AG04450 (cell line): ENCODE measurements around the gene ZNF512B. TPM values are rescaled to one million over a fixed set of nuclear protein-coding genes. Genes with fewer than 3 reads are reported as not detected.

Experiments used
- CTCF ChIA-PET: fragments of 300-600, 350-600 bp; formaldehyde crosslinking; extraction: SDS; loops from one replicate; lab custom pipeline; 2022; ENCODE audit warnings: antibody characterized with exemption, inconsistent platforms; lab: Charles Lee
- POLR2A ChIA-PET: fragments of 350-600 bp; formaldehyde crosslinking; extraction: SDS; loops from one replicate; lab custom pipeline; 2021; ENCODE audit warnings: antibody characterized with exemption, inconsistent platforms; lab: Yijun Ruan, JAX
- DNase-seq: peaks from one replicate; pipeline ENCODE4 v3.0.0-alpha.2; 2011; ENCODE audit warnings: low read depth, low spot score
- H3K27ac ChIP-seq: one replicate; pipeline ENCODE4 v1.5.1; 2012; ENCODE audit warnings: low read depth, low read length, control low read depth
- H3K27me3 ChIP-seq: one replicate; pipeline ENCODE4 v1.6.0; 2012; ENCODE audit warnings: low read length; ENCODE audit not compliant: control insufficient read depth, insufficient read depth
- H3K4me3 ChIP-seq: 2 replicates; pipeline ENCODE4 v1.5.1; 2011; ENCODE audit warnings: mild to moderate bottlenecking, low read depth, low read length, control low read depth
- H3K9me3 ChIP-seq: 2 replicates; pipeline ENCODE4 v1.5.1; 2012; ENCODE audit warnings: low read length; ENCODE audit not compliant: control insufficient read depth, insufficient read depth
- CTCF ChIP-seq: IDR thresholded peaks from 2 replicates; pipeline ENCODE4 v1.5.1; 2011; ENCODE audit warnings: low read depth, low read length, control low read depth, inconsistent platforms
- polyA plus RNA-seq: library from polyadenylated mRNA; depleted of rRNA; stranded (reverse); fragments of >200 nt; gene quantifications from 2 replicates; pipeline ENCODE4 v1.2.3, GENCODE V29; 2011

ZNF512B gene
- polyA plus RNA-seq, 1 experiment: 4.0 TPM

- DNase-seq: no peak
- TF ChIP-seq CTCF: no peak
- Histone ChIP-seq H3K9me3 (peaks cover 10% of the 10 kb centered on the region; the same call in 1 of the 2 replicates), H3K27me3 (no peaks in the 10 kb centered on the region), H3K4me3 (no peak overlapping the region), H3K27ac (no peak overlapping the region)
- POLR2A ChIA-PET: no interaction called here
- CTCF ChIA-PET: no interaction called here
Measured at GRCh38 chr20:63947638-63948456, 21.9 kb downstream of the ZNF512B start.

GRCh38 chr20:63946986-63947637, 22.6 kb downstream of the ZNF512B start:
- CTCF ChIA-PET: no interaction called here
- H3K4me3 ChIP-seq: no peak overlapping the region
- POLR2A ChIA-PET: no interaction called here
- H3K27ac ChIP-seq: no peak overlapping the region
- no peak for DNase-seq
- no peak for TF ChIP-seq CTCF
- no peaks in the 10 kb centered on the region for H3K27me3 ChIP-seq
- H3K9me3 ChIP-seq: peaks cover 10% of the 10 kb centered on the region; the same call in 1 of the 2 replicates

- no peak for DNase-seq
- ChIA-PET POLR2A (no interaction called here), CTCF (no interaction called here)
- TF ChIP-seq CTCF: no peak
- Histone ChIP-seq H3K4me3 (no peak overlapping the region), H3K27me3 (no peaks in the 10 kb centered on the region), H3K27ac (no peak overlapping the region), H3K9me3 (peaks cover 15% of the 10 kb centered on the region; the same call in 1 of the 2 replicates)
Measured at GRCh38 chr20:63945921-63946920, 23.5 kb downstream of the ZNF512B start.

DNA sequence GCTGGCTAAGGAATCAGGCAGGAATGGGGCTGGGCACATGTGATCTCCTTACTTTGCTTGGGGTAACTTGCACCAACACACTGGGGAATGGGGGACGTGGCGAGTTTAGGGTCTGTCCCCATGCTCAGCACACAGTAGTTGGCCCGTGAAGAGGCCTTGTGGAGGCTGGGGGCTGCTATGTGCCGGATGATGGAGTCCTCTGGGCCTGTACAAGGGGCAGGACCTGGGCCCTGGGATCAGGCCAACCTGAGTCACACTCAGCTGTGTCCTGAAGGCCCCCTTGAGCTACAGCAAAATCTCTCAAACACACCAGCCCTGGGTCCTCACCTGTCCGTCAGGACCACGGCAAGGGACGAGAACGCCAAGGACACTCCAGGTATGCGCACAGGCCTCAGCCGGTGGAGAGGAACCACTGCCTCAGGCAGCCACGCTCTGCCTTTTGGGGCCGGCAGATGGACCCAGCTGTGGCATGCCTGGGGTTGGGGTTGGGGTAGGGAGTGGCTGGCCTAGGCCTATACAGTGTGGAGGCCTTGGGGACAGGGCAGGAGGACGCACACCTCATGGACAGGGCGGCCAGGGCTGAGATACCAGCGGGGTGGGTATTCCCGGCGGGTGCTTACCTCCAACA, 24.6 kb downstream of the ZNF512B start:
- POLR2A ChIA-PET: no interaction called here
- TF ChIP-seq CTCF: no peak
- H3K9me3 ChIP-seq: peaks cover 26% of the 10 kb centered on the region; the same call in 1 of the 2 replicates
- DNase-seq: no peak
- CTCF ChIA-PET: no interaction called here
- H3K27ac ChIP-seq: no peak overlapping the region
- no peaks in the 10 kb centered on the region for H3K27me3 ChIP-seq
- H3K4me3 ChIP-seq: no peak overlapping the region
